Measurements from ENCODE around the gene RAPGEF3.

The RAPGEF3 gene

GRCh38 chr12:47776471-47777143 is 17.9 kb upstream of the RAPGEF3 start:
- peak; percentile 33 for DNase-seq (ENCODE audit: low read depth)

- DNase-seq (ENCODE audit: low read depth): peak; percentile 52
These were observed 16.6 kb upstream of the RAPGEF3 start for GRCh38 chr12:47775100-47775911.

GRCh38 chr12:47774663-47775062 is 16.0 kb upstream of the RAPGEF3 start:
- DNase-seq (ENCODE audit: low read depth): no peak

GRCh38 chr12:47773858-47774580 is 15.3 kb upstream of the RAPGEF3 start:
- no peak for DNase-seq (ENCODE audit: low read depth)

GRCh38 chr12:47773062-47773857 is 14.6 kb upstream of the RAPGEF3 start, which contains the start of gene SLC48A1:
TSS of gene SLC48A1 (plus strand) at chr12:47773238. CDS start at chr12:47773305, 67 bp downstream.
- peak; percentile 77 for DNase-seq (ENCODE audit: low read depth)

- DNase-seq (ENCODE audit: low read depth): no peak
These were observed 14.0 kb upstream of the RAPGEF3 start for GRCh38 chr12:47772738-47773061.

- DNase-seq (ENCODE audit: low read depth): no peak
These were observed 13.5 kb upstream of the RAPGEF3 start for GRCh38 chr12:47772094-47772660.

GRCh38 chr12:47771304-47771703 is 12.6 kb upstream of the RAPGEF3 start:
- no peak for DNase-seq (ENCODE audit: low read depth)

GRCh38 chr12:47770086-47770726 is 11.5 kb upstream of the RAPGEF3 start:
- peak; percentile 35 for DNase-seq (ENCODE audit: low read depth)

GRCh38 chr12:47769234-47770085 is 10.8 kb upstream of the RAPGEF3 start:
- no peak for DNase-seq (ENCODE audit: low read depth)

- DNase-seq (ENCODE audit: low read depth): peak; percentile 53
These were observed 9.7 kb upstream of the RAPGEF3 start for GRCh38 chr12:47768323-47768811.

- peak; percentile 60 for DNase-seq (ENCODE audit: low read depth)
These were observed 8.6 kb upstream of the RAPGEF3 start for GRCh38 chr12:47767216-47767724.

GRCh38 chr12:47766502-47767215 is 8.0 kb upstream of the RAPGEF3 start:
- DNase-seq (ENCODE audit: low read depth): no peak

- no peak for DNase-seq (ENCODE audit: low read depth)
These were observed 5.0 kb upstream of the RAPGEF3 start for GRCh38 chr12:47763481-47764346.

- DNase-seq (ENCODE audit: low read depth): no peak
These were observed 4.3 kb upstream of the RAPGEF3 start for GRCh38 chr12:47762850-47763465.

- no peak for DNase-seq (ENCODE audit: low read depth)
These were observed 171 bp downstream of the RAPGEF3 start for GRCh38 chr12:47758584-47758833.

GRCh38 chr12:47757840-47758583 is 668 bp downstream of the RAPGEF3 start:
- no peak for DNase-seq (ENCODE audit: low read depth)
